ENCODE results near the gene KATNB1.
A peak's percentile ranks its signal among the peaks of the same experiment; 100 is the strongest.

Gene KATNB1

GRCh38 chr16:57735755-57736418, at the start of gene KATNB1:
TSS of gene KATNB1 (plus strand) at chr16:57735770. CDS start at chr16:57737244, 1,474 bp downstream.
- DNase-seq: no peak

DNA sequence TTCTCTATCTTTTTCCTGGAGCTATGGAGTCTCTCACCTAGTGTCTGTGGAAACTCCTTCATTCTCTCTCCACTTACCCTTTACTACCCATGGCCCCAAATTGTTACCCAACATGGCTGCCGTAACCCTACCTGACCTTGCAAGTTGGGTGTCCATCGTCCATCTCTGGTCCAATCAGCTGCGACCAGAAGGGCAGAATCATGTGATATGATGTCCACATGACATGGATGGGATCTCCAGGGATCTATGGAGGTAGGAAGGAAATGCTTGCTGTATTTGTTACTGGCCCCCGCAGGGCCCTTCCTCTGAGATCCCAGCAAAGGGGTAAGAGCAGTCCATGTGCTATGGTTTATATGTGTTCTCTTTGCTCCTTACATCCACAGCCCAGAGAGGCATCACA, 49.0 kb upstream of the KATNB1 start:
- DNase-seq: no peak

- no peak for DNase-seq
Observed at GRCh38 chr16:57687363-57687929, 48.1 kb upstream of the KATNB1 start.

GRCh38 chr16:57688487-57688986, 47.0 kb upstream of the KATNB1 start:
- no peak for DNase-seq

DNA sequence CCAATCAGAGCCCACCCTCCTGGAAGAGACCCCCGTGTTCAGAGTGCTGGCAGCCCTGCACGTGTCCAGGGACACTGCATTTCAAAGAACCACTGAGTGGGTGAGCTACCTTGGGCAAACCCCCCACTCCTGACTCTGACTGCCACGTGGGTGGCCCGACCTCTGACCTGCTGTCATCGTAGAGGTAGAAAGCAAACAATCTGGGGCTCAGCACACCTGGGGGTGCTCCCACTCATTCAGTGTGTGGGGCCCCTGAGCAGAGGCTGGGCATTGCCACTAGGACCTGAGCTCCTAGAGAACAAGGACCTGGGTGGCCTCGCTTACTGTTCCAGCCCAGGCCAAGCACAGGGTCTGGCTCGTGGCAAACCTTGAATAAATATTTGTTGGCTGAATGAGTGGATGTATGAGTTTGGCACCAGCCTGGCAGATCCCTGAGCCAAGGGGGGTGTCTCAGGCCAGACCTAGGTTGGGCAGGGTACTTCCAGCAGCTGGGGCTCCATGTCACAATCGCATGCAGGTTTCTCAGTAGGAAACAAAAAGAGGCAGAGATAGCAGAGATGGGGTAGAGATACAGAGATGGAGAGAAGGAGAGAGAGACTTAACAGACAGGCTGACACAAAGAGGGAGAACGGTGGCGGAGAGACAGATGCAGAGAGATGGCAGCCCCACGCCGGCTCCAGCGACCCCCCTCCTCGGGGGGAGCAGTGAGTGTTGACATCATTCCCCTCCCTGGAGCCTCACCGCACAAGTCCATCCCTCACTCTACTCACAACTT, 46.4 kb upstream of the KATNB1 start:
- no peak for DNase-seq

DNA sequence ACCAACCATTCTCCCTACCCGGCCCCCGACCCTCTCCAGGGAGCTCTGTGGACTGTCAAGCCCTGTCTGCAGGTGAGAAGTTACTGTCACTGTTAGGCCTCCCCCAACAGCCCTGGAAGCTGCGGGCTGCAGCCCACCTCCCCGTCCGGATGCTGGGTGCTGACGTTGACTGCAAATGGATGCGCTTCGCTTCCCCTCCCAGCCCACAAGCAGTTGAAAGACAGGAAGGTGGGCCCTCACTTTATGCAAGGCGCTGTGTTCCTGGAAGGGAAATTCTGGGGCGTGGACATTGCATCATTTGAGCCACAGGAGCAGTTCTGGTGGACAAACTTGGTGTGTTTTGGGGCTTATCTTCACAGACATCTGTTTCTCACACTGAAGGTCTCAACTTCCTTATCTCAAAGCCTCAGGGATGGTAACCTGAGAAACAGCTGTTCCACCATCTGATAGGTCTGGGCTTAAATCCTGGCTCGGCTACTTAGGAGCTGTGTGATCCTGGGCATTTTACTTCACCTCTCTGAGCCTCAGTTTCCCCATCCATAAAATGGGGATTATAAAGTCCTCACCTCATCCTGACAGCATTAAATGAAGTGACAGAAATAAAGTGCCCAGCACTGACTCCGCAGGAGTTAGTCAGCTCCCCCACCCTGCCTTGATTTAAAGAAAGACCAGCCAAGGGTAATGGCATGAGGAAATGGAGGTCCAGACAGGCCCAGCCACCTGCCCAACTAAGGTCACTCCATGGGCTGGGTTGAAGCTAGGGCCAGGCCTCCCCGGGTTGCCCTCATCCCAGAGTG, 45.6 kb upstream of the KATNB1 start:
- no peak for DNase-seq

- no peak for DNase-seq
Observed at GRCh38 chr16:57690782-57691471, 44.6 kb upstream of the KATNB1 start.

DNA sequence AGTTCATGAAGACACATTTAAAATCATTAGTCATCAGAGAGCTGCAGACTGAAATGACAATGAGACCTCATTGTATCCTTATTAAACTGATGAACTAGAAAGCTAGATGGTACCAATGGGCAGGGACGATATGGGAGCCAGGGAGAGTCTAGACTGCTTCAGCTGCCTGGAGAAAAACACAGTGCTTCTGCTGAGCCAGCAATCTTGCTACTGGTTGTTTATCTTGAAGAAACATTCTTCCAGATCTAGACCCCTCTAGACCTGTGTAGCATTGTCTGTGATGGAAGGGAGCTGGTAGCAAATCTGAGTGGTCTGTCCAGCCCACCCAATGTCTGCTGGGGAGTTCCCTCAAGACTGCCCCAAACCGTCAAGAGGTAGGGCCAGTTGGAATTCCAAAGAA, 42.9 kb upstream of the KATNB1 start:
- no peak for DNase-seq

DNA sequence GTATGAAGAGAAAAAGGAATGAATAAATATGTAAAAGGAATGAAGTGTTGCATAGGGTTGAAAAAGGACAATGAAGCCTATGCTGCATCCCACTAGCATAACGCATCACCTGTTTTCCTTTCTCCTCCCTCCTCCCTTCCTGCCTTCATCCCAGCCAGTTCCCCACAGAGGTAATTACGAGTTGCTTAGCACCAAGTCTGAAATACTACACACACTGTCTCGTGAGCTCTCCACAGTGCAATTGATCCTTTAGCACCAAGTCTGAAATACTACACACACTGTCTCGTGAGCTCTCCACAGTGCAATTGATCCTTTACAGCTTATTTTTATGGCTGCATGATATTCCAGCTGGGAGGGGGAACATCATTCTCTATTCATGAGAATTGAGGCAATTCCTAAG, 42.0 kb upstream of the KATNB1 start:
- DNase-seq: peak; percentile 43

- no peak for DNase-seq
Observed at GRCh38 chr16:57694231-57694724, 41.3 kb upstream of the KATNB1 start.

- DNase-seq: peak; percentile 36
Observed at GRCh38 chr16:57694725-57695679, 40.6 kb upstream of the KATNB1 start, which contains the start of gene DRC7. TSS of gene DRC7 (plus strand) at chr16:57694806. CDS start at chr16:57697950, 3,144 bp downstream.

DNA sequence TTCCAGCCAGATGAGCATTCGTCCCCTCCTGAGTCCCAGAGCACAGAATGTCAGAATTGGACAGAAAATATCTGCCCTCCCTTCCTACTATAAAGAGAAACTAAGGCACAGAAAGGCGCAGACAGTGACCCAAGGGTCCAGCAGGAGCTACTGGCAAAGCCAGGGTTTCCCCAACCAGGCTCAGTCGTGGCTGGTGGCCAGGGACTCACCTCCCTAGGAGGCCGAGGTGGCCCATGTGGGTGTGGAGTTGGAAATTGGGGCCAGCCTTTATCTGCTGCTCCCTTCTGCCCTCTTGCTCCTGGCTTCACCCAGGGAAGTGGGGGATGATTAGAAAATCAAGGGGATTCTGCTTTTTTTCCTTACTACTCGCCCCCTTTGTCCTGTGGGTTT, 39.9 kb upstream of the KATNB1 start:
- no peak for DNase-seq

DNA sequence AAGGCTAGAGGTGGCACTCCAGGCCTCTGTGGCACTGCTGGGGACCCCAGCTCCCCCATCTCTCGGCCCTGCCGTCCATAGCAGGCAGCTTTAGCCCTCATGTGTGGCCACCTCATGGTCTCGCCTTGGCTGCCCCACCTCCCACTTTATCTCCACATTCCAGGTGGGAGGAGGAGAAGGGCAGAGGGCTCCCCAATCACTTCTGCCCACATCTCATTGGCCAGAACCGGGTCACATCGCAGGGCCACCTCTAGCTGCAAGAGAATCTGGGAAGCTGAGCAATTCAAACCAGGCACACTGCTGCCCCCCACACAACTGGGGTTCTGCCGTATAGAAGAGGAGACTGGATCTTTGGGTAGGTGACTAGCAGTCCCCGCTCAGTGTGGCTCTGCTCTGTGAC, 39.3 kb upstream of the KATNB1 start:
- no peak for DNase-seq

DNA sequence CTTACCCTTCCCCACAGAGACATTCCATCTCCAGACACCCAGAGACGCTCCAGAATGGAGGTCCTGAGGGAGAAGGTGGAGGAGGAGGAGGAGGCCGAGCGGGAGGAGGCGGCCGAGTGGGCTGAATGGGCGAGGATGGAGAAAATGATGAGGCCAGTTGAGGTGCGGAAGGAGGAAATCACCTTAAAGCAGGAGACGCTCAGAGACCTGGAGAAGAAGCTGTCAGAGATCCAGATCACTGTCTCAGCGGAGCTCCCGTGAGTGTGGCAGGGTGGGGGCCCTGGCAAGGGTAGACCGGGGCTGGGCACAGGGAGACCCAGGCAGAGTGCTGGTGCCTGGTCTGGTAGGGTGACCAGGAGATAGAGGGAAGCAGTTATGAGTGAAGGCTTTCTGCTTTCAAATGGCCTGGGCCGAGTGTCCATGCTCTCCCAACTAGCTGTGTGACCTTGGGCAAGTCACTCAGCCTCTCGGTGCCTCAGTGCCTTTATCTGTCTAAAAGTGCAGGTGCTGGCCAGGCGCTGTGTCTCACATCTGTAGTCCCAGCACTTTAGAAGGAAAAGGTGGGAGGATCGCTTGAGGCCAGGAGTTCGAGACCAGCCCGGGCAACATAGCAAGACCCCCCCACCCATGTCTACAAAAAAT, 37.6 kb upstream of the KATNB1 start:
- no peak for DNase-seq

GRCh38 chr16:57698812-57699405, 36.7 kb upstream of the KATNB1 start:
- DNase-seq: no peak

DNA sequence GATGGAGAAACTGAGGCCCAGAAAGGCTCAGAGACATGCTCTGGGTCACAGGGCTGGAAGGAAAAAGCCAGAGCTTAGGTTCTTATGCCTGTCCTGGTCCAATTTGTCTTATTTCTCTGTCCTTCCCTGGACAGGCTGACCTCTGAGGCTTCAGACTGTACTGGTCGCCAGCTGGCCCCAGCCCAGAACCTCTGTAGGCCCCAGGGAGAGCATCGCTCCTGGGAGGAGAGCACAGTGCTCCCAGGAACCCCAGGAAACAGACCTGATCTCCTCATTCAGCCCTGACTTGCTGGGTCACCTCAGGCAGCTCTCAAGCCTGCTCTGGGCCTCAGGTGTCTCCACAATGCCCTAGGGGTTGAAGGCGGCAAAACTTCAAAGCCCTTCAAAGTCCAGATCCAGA, 36.1 kb upstream of the KATNB1 start:
- DNase-seq: no peak

GRCh38 chr16:57699899-57700298, 35.7 kb upstream of the KATNB1 start:
- no peak for DNase-seq

DNA sequence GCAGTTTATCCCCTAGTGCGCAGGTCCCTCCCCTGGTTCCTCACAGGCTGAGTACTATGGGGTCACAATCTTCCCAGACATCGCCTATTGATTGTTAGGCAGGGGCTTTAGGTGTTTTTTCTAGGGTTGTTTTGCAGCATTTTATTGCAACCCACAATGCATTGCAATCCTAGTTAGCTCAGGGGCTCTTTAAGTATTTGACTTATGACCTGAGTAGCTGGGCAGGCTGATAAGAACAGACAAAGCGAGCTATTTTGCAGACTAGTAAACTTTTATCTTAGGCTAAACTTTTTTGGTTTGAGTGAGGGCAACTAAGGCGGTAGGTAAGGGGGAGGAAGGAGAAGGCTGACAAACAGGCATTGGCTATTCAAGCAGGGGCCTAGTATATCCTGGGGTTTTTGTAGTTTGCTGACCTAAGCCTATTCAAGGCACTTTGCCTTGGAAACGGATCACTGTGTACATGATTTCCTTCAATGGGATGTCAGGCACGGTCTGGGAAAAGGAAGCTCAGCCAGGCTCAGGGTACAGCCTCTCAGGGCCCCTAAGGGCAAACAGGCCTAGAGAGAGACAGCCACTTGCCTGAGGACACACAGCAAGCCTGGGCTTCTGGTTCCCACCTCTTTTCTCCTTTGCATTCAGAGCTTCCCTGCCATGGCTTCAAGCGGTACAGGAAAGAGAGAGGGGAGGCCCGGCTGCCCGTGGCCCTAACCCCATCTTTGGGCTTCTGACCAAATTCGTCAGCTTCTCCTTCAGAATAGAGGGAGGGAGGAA, 34.6 kb upstream of the KATNB1 start:
- no peak for DNase-seq

DNA sequence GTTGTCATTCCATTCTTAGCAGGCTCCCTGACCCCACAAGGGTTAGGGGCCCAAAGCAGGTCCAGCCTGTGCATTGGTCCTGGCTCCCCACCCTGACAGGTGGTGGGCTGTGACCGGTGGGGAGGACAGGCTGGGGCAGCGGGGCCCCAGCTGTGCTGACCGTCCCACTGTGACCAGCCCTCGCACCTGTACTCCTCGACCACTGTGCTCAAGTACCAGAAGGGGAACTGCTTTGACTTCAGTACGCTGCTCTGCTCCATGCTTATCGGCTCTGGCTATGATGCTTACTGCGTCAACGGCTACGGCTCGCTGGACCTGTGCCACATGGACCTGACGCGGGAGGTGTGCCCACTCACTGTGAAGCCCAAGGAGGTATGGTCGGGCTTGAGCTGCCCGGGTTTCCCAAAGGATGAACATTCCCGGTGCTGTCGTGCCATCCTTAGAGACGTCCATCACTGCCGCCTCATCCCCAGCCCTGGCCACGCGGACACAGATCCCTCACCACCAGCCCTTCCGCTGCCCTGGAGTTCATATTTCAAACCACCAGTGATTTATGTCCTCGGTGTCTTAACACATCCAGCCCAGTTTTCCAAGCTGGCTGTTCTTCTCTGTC, 33.7 kb upstream of the KATNB1 start:
- no peak for DNase-seq

Data from NCI-H345 (cell line).